Measurements from ENCODE around the gene IL13RA2.

The IL13RA2 gene

GRCh38 chrX:114997779-114998178 lies 19.6 kb downstream of the IL13RA2 start:
- DNase-seq (ENCODE audit: low read depth in 2 of 2), result no peak

GRCh38 chrX:114985967-114986592 lies 31.3 kb downstream of the IL13RA2 start:
- DNase-seq (ENCODE audit: low read depth in 2 of 2), result no peak

- no peak for DNase-seq (ENCODE audit: low read depth in 2 of 2)
Observed at GRCh38 chrX:114976292-114976691, 41.1 kb downstream of the IL13RA2 start.

GRCh38 chrX:114973013-114973412 lies 44.4 kb downstream of the IL13RA2 start:
- no peak for DNase-seq (ENCODE audit: low read depth in 2 of 2)

GRCh38 chrX:114970806-114971205 lies 46.6 kb downstream of the IL13RA2 start:
- no peak for DNase-seq (ENCODE audit: low read depth in 2 of 2)

GRCh38 chrX:114964374-114964773 lies 53.0 kb downstream of the IL13RA2 start:
- no peak for DNase-seq (ENCODE audit: low read depth in 2 of 2)

- no peak for DNase-seq (ENCODE audit: low read depth in 2 of 2)
Observed at GRCh38 chrX:114962209-114962608, 55.2 kb downstream of the IL13RA2 start.

GRCh38 chrX:114959729-114960128 lies 57.7 kb downstream of the IL13RA2 start:
- DNase-seq (ENCODE audit: low read depth in 2 of 2), result no peak

Measured in stimulated activated CD8-positive, alpha-beta memory T cell treated with anti-CD3 and anti-CD28 coated beads, Interleukin-15, amount 100 ng/mL, for 4 hours (primary cell).